ENCODE data around the gene PIGQ. TPM values are rescaled to one million over a fixed set of nuclear protein-coding genes. Genes with fewer than 3 reads are reported as not detected.

The PIGQ gene
- total and polyA plus RNA-seq, 2 of the 13 experiments (the other 11 are each of a cell fraction or from before 2014, with no cell fraction given): 7.7 to 19.7 TPM

GRCh38 chr16:534856-535445 is 34.8 kb upstream of the PIGQ start:
- no peak overlapping the region for H3K9ac ChIP-seq (ENCODE audit: insufficient read depth, low read depth, low read length)
- ChIA-PET CTCF (ENCODE audit: low intra/inter-chr PET ratio, low total read pairs) (no interaction called here), POLR2A (interaction anchor here (1.2 to 1.9 kb wide), 3 partner anchors 11 to 50 kb away, joined by 3 to 7 read pairs (median 5); no protein-coding TSS in a partner anchor)
- H3K4me2 ChIP-seq (ENCODE audit: low read depth, low read length): peak overlapping the region; percentile 99; the same call in 1 of the 2 replicates
- H3K9me3 ChIP-seq (ENCODE audit: low read length): no peaks in the 10 kb centered on the region
- BruUV-seq (replicated peaks): no TSS peak
- peaks cover 13 to 15% of the 10 kb centered on the region in 2 experiments; a peak in 4 of 5 replicates for H3K36me3 ChIP-seq (replicated peaks in 1 of 2; ENCODE audit: control insufficient read depth in 1 of 2, insufficient read depth in 2 of 2, low read length in 2 of 2)
- H3K79me2 ChIP-seq (ENCODE audit: insufficient read depth, low read length): peaks cover 76% of the 10 kb centered on the region
- no peak for TF ChIP-seq SALL1 (CRISPR knock-in tag; IDR thresholded peaks at IDR 0.05)
- TF ChIP-seq HNRNPL (IDR thresholded peaks at IDR 0.05; ENCODE audit: low read depth, low read length): 0 out of 2 replicates have a peak, but pooled peaks have one; percentile 7
- no peak for TF ChIP-seq ZNF850 (CRISPR knock-in tag; conservative IDR thresholded peaks at IDR 0.05)
- no peak for TF ChIP-seq SAFB2 (CRISPR knock-in tag; IDR thresholded peaks at IDR 0.05; ENCODE audit: borderline replicate concordance, low read depth)
- TF ChIP-seq, protein P1, sequence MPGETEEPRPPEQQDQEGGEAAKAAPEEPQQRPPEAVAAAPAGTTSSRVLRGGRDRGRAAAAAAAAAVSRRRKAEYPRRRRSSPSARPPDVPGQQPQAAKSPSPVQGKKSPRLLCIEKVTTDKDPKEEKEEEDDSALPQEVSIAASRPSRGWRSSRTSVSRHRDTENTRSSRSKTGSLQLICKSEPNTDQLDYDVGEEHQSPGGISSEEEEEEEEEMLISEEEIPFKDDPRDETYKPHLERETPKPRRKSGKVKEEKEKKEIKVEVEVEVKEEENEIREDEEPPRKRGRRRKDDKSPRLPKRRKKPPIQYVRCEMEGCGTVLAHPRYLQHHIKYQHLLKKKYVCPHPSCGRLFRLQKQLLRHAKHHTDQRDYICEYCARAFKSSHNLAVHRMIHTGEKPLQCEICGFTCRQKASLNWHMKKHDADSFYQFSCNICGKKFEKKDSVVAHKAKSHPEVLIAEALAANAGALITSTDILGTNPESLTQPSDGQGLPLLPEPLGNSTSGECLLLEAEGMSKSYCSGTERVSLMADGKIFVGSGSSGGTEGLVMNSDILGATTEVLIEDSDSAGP (CRISPR knock-in tag; IDR thresholded peaks at IDR 0.05; ENCODE audit: borderline replicate concordance): 0 out of 2 replicates have a peak, but pooled peaks have one; percentile 7
- H3K27me3 ChIP-seq (ENCODE audit: control insufficient read depth in 1 of 2, insufficient read depth in 2 of 2, low read length in 2 of 2): no peaks in the 10 kb centered on the region
- H3K4me1 ChIP-seq (ENCODE audit: insufficient read depth, low read length): peaks cover 44% of the 10 kb centered on the region
- H2AFZ ChIP-seq (ENCODE audit: low read length): no peak overlapping the region
- intact Hi-C loops (cut with micrococcal nuclease; ENCODE audit: unreplicated experiment) (loop anchor here (5.0 kb wide), 1 partner anchor 32 kb away; the partner anchor contains the start of genes NHLRC4 and PIGQ), in situ Hi-C loops (cut with HindIII; ENCODE audit: extremely low pct_ligation_motif_present, low pct_unique_long_range_greater_than_20kb) (no loop called here)
- no peak overlapping the region for H3K27ac ChIP-seq (ENCODE audit: extremely low read length, insufficient read depth, low read length)
- DNase-seq (ENCODE audit: low spot score) (no peak), ATAC-seq (no peak), FAIRE-seq (no peak)
- 92% methylated on average over 16 of the region's 27 CpGs for WGBS (ENCODE audit: low lambda C conversion rate)
- no peak overlapping the region for H3K4me3 ChIP-seq (replicated peaks in 1 of 3; ENCODE audit: insufficient read depth in 1 of 3, low read depth in 2 of 3, low read length in 3 of 3)
- peaks cover 11% of the 10 kb centered on the region; the same call in 1 of the 2 replicates for H4K20me1 ChIP-seq (ENCODE audit: insufficient read depth, low read length)

Measured in HepG2 (cell line).